Keratinocyte (primary cell): ENCODE results near the gene SCUBE2. TPM values are rescaled to one million over a fixed set of nuclear protein-coding genes. Genes with fewer than 3 reads are reported as not detected.
"Not testable (repeated sequence)": the region's sequence is repeated elsewhere in the genome, so short reads cannot be mapped to it uniquely, and the experiment has no call there.

Experiments
- DNase-seq: peaks from one replicate; pipeline ENCODE4 v3.0.0-alpha.2; 2011; ENCODE audit warnings: low read depth, missing footprints, low spot score
- FAIRE-seq: peaks from 2 replicates; lab custom pipeline; 2011; peaks lifted over from hg19 to GRCh38; lab: Jason Lieb, UNC
- H2AFZ ChIP-seq: 2 replicates; pipeline ENCODE4 v1.6.0; 2012; ENCODE audit warnings: low read length, control low read depth, inconsistent platforms; ENCODE audit not compliant: control insufficient read depth
- H3K27ac ChIP-seq: 2 replicates; pipeline ENCODE4 v1.5.1; 2011; ENCODE audit warnings: low read length; ENCODE audit not compliant: control insufficient read depth, insufficient read depth
- H3K27me3 ChIP-seq: 3 replicates; pipeline ENCODE4 v1.6.0; 2011; ENCODE audit warnings: low read length; ENCODE audit not compliant: control insufficient read depth, insufficient read depth; ENCODE audit errors: extremely low read depth
- H3K36me3 ChIP-seq, 2 experiments: 2 replicates in 1 of 2; 3 replicates in 1 of 2; pipeline ENCODE4 v1.5.1; 2011; ENCODE audit warnings: low read length in 2 of 2, mild to moderate bottlenecking in 1 of 2; ENCODE audit not compliant: control insufficient read depth in 2 of 2, insufficient read depth in 2 of 2; ENCODE audit errors: extremely low read depth in 1 of 2
- H3K4me1 ChIP-seq: 3 replicates; pipeline ENCODE4 v1.5.1; 2011; ENCODE audit warnings: low read length; ENCODE audit not compliant: control insufficient read depth, insufficient read depth; ENCODE audit errors: extremely low read depth
- H3K4me2 ChIP-seq: 3 replicates; pipeline ENCODE4 v1.6.0; 2011; ENCODE audit warnings: low read depth, low read length; ENCODE audit not compliant: control insufficient read depth, insufficient read depth; ENCODE audit errors: extremely low read depth
- H3K4me3 ChIP-seq, 3 experiments: fragments of 200-600 bp in 1 of 3; sonication (generic) in 1 of 3; 2 replicates in 2 of 3; 3 replicates in 1 of 3; pipeline ENCODE4 v1.5.1; 2011 to 2016; ENCODE audit warnings: low read length in 3 of 3, mild to moderate bottlenecking in 3 of 3, control low read depth in 2 of 3, inconsistent platforms in 1 of 3, low read depth in 1 of 3, mixed read lengths in 1 of 3, mixed run types in 1 of 3, moderate library complexity in 1 of 3; ENCODE audit not compliant: control insufficient read depth in 2 of 3, insufficient read depth in 2 of 3; ENCODE audit errors: extremely low read depth in 1 of 3
- H3K79me2 ChIP-seq: 2 replicates; pipeline ENCODE4 v1.6.0; 2012; ENCODE audit warnings: low read length; ENCODE audit not compliant: control insufficient read depth, insufficient read depth
- H3K9ac ChIP-seq: 3 replicates; pipeline ENCODE4 v1.6.0; 2011; ENCODE audit warnings: low read length; ENCODE audit not compliant: control insufficient read depth, insufficient read depth; ENCODE audit errors: extremely low read depth
- H3K9me1 ChIP-seq: 3 replicates; pipeline ENCODE4 v1.6.0; 2011; ENCODE audit warnings: low read length; ENCODE audit not compliant: control insufficient read depth, insufficient read depth; ENCODE audit errors: extremely low read depth
- H3K9me3 ChIP-seq: 2 replicates; pipeline ENCODE4 v1.5.1; 2012; ENCODE audit warnings: low read depth, low read length; ENCODE audit not compliant: control insufficient read depth
- H4K20me1 ChIP-seq: 3 replicates; pipeline ENCODE4 v1.6.0; 2011; ENCODE audit warnings: low read length; ENCODE audit not compliant: control insufficient read depth, insufficient read depth; ENCODE audit errors: extremely low read depth
- EZH2 ChIP-seq: IDR thresholded peaks from one replicate; pipeline ENCODE4 v1.6.1; 2012; ENCODE audit warnings: inconsistent platforms, mild to moderate bottlenecking, low read length, moderate library complexity
- dilution Hi-C: fragments of 300-500 bp; cut with MboI; formaldehyde crosslinking; loops from one replicate; pipeline ENCODE4 v1.7.0; 2020; ENCODE audit warnings: low sequenced_read_pairs; ENCODE audit not compliant: extremely low pct_ligation_motif_present
- polyA plus RNA-seq, 5 experiments: library from polyadenylated mRNA; depleted of rRNA in 3 of 5; stranded (reverse) in 3 of 5; stranded (forward) in 1 of 5; unstranded in 1 of 5; fragments of >200 nt; gene quantifications; 1 replicate in 1 of 5; 2 replicates in 3 of 5; 3 replicates in 1 of 5; pipeline versions ENCODE4 v1.2.1 to v1.2.3, GENCODE V29; 2011 to 2012; ENCODE audit warnings: missing spikeins in 2 of 5, low read depth in 1 of 5, low replicate concordance in 1 of 5
- TF ChIP-seq, protein P1 (sequence below), 3 experiments: IDR thresholded peaks in 1 of 3; conservative IDR thresholded peaks in 1 of 3; optimal IDR thresholded peaks in 1 of 3; 2 replicates in 2 of 3; 3 replicates in 1 of 3; pipeline versions ENCODE3 to v1.5.1; 2011; ENCODE audit warnings: low read length in 3 of 3, mild to moderate bottlenecking in 3 of 3, moderate library complexity in 2 of 3, control low read depth in 1 of 3, inconsistent platforms in 1 of 3; ENCODE audit not compliant: insufficient read depth in 2 of 3; ENCODE audit errors: extremely low read depth in 1 of 3

Gene SCUBE2
- polyA plus RNA-seq, 1 donor (not counting 4 experiments of a cell fraction or from before 2014, with no cell fraction given) = 1.5 TPM

DNA sequence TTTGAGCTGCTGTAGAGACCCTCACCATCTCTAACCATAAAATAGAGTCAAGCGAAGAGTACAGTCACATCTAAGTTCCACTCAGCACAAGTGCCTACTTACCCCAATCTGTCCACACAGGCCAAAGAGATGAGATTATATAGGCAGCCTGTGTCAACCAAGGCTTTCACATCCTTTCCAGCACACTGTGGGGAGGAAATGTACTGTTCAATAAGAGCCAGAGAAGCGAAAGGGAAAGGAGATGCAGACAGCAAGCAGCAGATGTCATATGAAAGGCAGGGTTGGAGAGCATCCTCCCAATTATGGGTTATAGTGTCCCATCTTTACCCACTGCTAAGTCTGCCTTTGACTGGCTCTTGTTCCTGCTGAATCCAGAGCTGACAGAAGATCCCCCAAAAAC is 104.0 kb downstream of the SCUBE2 start:
- H4K20me1 ChIP-seq = no peaks in the 10 kb centered on the region
- no peaks in the 10 kb centered on the region for H3K4me1 ChIP-seq
- TF ChIP-seq, protein P1, sequence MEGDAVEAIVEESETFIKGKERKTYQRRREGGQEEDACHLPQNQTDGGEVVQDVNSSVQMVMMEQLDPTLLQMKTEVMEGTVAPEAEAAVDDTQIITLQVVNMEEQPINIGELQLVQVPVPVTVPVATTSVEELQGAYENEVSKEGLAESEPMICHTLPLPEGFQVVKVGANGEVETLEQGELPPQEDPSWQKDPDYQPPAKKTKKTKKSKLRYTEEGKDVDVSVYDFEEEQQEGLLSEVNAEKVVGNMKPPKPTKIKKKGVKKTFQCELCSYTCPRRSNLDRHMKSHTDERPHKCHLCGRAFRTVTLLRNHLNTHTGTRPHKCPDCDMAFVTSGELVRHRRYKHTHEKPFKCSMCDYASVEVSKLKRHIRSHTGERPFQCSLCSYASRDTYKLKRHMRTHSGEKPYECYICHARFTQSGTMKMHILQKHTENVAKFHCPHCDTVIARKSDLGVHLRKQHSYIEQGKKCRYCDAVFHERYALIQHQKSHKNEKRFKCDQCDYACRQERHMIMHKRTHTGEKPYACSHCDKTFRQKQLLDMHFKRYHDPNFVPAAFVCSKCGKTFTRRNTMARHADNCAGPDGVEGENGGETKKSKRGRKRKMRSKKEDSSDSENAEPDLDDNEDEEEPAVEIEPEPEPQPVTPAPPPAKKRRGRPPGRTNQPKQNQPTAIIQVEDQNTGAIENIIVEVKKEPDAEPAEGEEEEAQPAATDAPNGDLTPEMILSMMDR (optimal IDR thresholded peaks at IDR 0.05 in 1 of 3, IDR thresholded peaks at IDR 0.05 in 1 of 3, conservative IDR thresholded peaks at IDR 0.05 in 1 of 3; ENCODE audit: extremely low read depth in 1 of 3, insufficient read depth in 2 of 3, low read length in 3 of 3) = no peak
- TF ChIP-seq EZH2 = no peak
- no peaks in the 10 kb centered on the region for H3K9me1 ChIP-seq
- no peak overlapping the region for H3K4me3 ChIP-seq
- no peak overlapping the region for H3K4me2 ChIP-seq
- no peak overlapping the region for H3K27ac ChIP-seq
- dilution Hi-C loops = no loop called here
- FAIRE-seq (no peak), DNase-seq (no peak)
- H3K27me3 ChIP-seq = no peaks in the 10 kb centered on the region
- H3K9ac ChIP-seq = no peak overlapping the region
- H3K36me3 ChIP-seq = no peaks in the 10 kb centered on the region
- no peak overlapping the region for H2AFZ ChIP-seq
- H3K9me3 ChIP-seq = no peaks in the 10 kb centered on the region
- H3K79me2 ChIP-seq = no peaks in the 10 kb centered on the region

DNA sequence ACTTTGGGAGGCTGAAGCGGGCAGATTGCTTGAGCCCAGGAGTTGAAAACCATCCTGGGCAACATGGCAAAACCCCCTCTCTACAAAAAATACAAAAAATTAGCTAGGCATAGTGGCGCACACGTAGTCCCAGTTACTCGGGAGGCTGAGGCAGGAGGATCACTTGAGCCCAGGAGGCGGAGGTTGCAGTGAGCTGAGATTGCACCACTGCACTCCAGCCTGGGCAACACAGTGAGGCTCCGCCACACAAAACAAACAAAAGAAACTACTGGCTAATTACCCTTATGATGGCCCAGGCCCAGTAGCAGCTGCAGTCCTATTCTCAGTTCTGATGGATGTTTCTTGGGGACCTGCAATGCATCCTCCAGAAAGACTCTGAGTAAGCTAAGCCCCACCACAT is 104.6 kb downstream of the SCUBE2 start:
- H3K79me2 ChIP-seq, H4K20me1 ChIP-seq, H3K4me1 ChIP-seq, H3K4me2 ChIP-seq, H3K9me1 ChIP-seq, DNase-seq, H3K27me3 ChIP-seq, H3K36me3 ChIP-seq, FAIRE-seq, H3K9ac ChIP-seq, H3K27ac ChIP-seq, H2AFZ ChIP-seq, H3K9me3 ChIP-seq, H3K4me3 ChIP-seq, dilution Hi-C loops: not testable (repeated sequence)

DNA sequence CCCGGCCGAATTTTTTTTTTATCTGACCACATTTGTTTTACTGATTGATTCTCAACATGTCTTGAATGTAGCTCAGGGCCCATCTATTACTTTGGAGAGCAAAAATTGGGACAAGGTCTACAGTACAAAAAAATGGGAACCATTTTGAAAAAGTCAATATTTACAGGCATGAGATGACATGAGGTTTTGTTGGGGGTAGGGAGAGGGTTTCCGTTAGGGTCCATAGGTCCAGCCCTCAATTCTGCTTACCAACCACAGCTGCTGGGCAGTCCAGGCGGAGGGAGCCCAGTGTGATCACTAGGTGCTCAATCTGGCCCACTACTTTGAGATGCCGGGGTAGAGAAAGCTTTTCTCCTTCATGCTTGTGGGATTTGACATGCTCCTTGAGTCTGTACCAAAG is 105.9 kb downstream of the SCUBE2 start:
- TF ChIP-seq, protein P1 (optimal IDR thresholded peaks at IDR 0.05 in 1 of 3, IDR thresholded peaks at IDR 0.05 in 1 of 3, conservative IDR thresholded peaks at IDR 0.05 in 1 of 3; ENCODE audit: extremely low read depth in 1 of 3, insufficient read depth in 2 of 3, low read length in 3 of 3) = no peak
- no peak for TF ChIP-seq EZH2
- Histone ChIP-seq H3K27ac (no peak overlapping the region), H3K79me2 (no peaks in the 10 kb centered on the region), H4K20me1 (no peaks in the 10 kb centered on the region), H3K27me3 (no peaks in the 10 kb centered on the region), H2AFZ (no peak overlapping the region), H3K4me1 (no peaks in the 10 kb centered on the region), H3K36me3 (no peaks in the 10 kb centered on the region), H3K9me1 (no peaks in the 10 kb centered on the region), H3K4me3 (no peak overlapping the region), H3K4me2 (no peak overlapping the region), H3K9me3 (no peaks in the 10 kb centered on the region), H3K9ac (no peak overlapping the region)
- FAIRE-seq (no peak), DNase-seq (no peak)
- dilution Hi-C loops = no loop called here
